GM12878 (cell line): ENCODE results near the gene PTBP3. TPM values are rescaled to one million over a fixed set of nuclear protein-coding genes. Genes with fewer than 3 reads are reported as not detected.

Experiments used
- ATAC-seq: fragments of 200-7000 bp; cut with Tn5 transposase; 3 replicates; pipeline ENCODE4 v1.9.1; 2020; ENCODE audit warnings: mild to moderate bottlenecking, moderate library complexity
- BruUV-seq: library from RNA; stranded (reverse); fragments of 400-500 nt; replicated peaks from 2 replicates; lab custom pipeline; 2021; lab: Mats Ljungman, UMichigan
- CTCF ChIA-PET: fragments of 300-600 bp; sonication (Branson Sonifier 250); formaldehyde crosslinking; extraction: SDS; loops from one replicate; lab custom pipeline; 2021; ENCODE audit warnings: inconsistent platforms; lab: Yijun Ruan, JAX
- POLR2A ChIA-PET: fragments of 350-600 bp; formaldehyde crosslinking; extraction: SDS; loops from one replicate; lab custom pipeline; 2021; ENCODE audit warnings: inconsistent platforms; lab: Charles Lee
- RAD21 ChIA-PET: fragments of 300-600 bp; sonication (Branson Sonifier 250); formaldehyde crosslinking; loops from one replicate; lab custom pipeline; 2023; ENCODE audit warnings: antibody characterized with exemption; ENCODE audit not compliant: unreplicated experiment; lab: Charles Lee
- SMC1A ChIA-PET: fragments of 300-600 bp; sonication (Branson Sonifier 250); formaldehyde crosslinking; loops from one replicate; lab custom pipeline; 2023; ENCODE audit not compliant: unreplicated experiment, uncharacterized antibody; lab: Charles Lee
- DNase-seq: peaks from one replicate; pipeline ENCODE4 v3.0.0-alpha.2; 2011; ENCODE audit warnings: low read depth, low spot score
- FAIRE-seq: peaks from 3 replicates; lab custom pipeline; 2011; peaks lifted over from hg19 to GRCh38; lab: Jason Lieb, UNC
- H2AFZ ChIP-seq: 2 replicates; pipeline ENCODE4 v1.6.0; 2011; ENCODE audit warnings: low read depth, low read length, control low read depth; ENCODE audit not compliant: control insufficient read depth
- H3K27ac ChIP-seq: 2 replicates; pipeline ENCODE4 v1.5.1; 2011; ENCODE audit warnings: control low read depth; ENCODE audit not compliant: control insufficient read depth, insufficient read depth
- H3K27me3 ChIP-seq, 2 experiments: replicated peaks in 1 of 2; 2 replicates each; pipeline versions ENCODE4 v1.6.0 to v1.6.1; 2011; ENCODE audit warnings: low read length in 1 of 2; ENCODE audit not compliant: control insufficient read depth in 2 of 2, insufficient read depth in 2 of 2
- H3K36me3 ChIP-seq, 2 experiments: 2 replicates each; pipeline ENCODE4 v1.5.1; 2011; ENCODE audit warnings: low read length in 1 of 2; ENCODE audit not compliant: control insufficient read depth in 2 of 2, insufficient read depth in 2 of 2
- H3K4me1 ChIP-seq: 2 replicates; pipeline ENCODE4 v1.6.1; 2011; ENCODE audit warnings: mild to moderate bottlenecking, low read length, moderate library complexity, mixed read lengths; ENCODE audit not compliant: control insufficient read depth, insufficient read depth
- H3K4me2 ChIP-seq: 2 replicates; pipeline ENCODE4 v1.6.0; 2011; ENCODE audit warnings: control low read depth; ENCODE audit not compliant: control insufficient read depth, insufficient read depth
- H3K4me3 ChIP-seq: fragments of 200-600 bp; sonication (generic); 2 replicates; pipeline ENCODE4 v1.5.1; 2016
- H3K79me2 ChIP-seq: 2 replicates; pipeline ENCODE4 v1.6.0; 2011; ENCODE audit warnings: low read length; ENCODE audit not compliant: control insufficient read depth, insufficient read depth
- H3K9ac ChIP-seq: 2 replicates; pipeline ENCODE4 v1.8.0; 2011; ENCODE audit warnings: low read length, control low read depth, mixed read lengths; ENCODE audit not compliant: control insufficient read depth, insufficient read depth
- H3K9me3 ChIP-seq: replicated peaks from 3 replicates; pipeline ENCODE4 v1.5.1; 2011; ENCODE audit warnings: mild to moderate bottlenecking, low read length; ENCODE audit not compliant: control insufficient read depth, insufficient read depth
- H4K20me1 ChIP-seq: 2 replicates; pipeline ENCODE4 v1.6.0; 2011; ENCODE audit not compliant: control insufficient read depth, insufficient read depth
- BACH1 ChIP-seq: fragments of 450-650 bp; IDR thresholded peaks from 2 replicates; pipeline ENCODE4 v1.6.1; 2017; ENCODE audit warnings: mild to moderate bottlenecking, borderline replicate concordance
- CBFB ChIP-seq: IDR thresholded peaks from 2 replicates; pipeline ENCODE4 v1.6.1; 2016; ENCODE audit warnings: antibody characterized with exemption, low read depth
- DPF2 ChIP-seq: fragments of 450-650 bp; IDR thresholded peaks from 2 replicates; pipeline ENCODE4 v1.6.1; 2017; ENCODE audit warnings: mild to moderate bottlenecking
- EED ChIP-seq: sonication (generic); IDR thresholded peaks from 2 replicates; pipeline ENCODE4 v1.6.1; 2016; ENCODE audit warnings: antibody characterized with exemption, low read depth
- JUND ChIP-seq: IDR thresholded peaks from 2 replicates; pipeline ENCODE4 v1.6.1; 2012; ENCODE audit warnings: low read depth, mild to moderate bottlenecking, low read length, improper control_type of control experiment, moderate library complexity
- NFYA ChIP-seq: IDR thresholded peaks from 2 replicates; pipeline ENCODE4 v1.6.1; 2011; ENCODE audit warnings: low read depth, mild to moderate bottlenecking, low read length, improper control_type of control experiment, borderline replicate concordance
- TCF3 ChIP-seq: IDR thresholded peaks from 2 replicates; pipeline ENCODE4 v1.6.1; 2012; ENCODE audit warnings: low read depth, mild to moderate bottlenecking, low read length, borderline replicate concordance; ENCODE audit not compliant: insufficient read depth
- WGBS: methylation state at CpG from one replicate; pipeline ENCODE4 v1.1.6; 2016; ENCODE audit warnings: low lambda C conversion rate; ENCODE audit not compliant: insufficient replicate concordance, insufficient coverage; ENCODE audit errors: missing lambda C conversion rate; 5-methylcytosine and 5-hydroxymethylcytosine counted together
- in situ Hi-C: fragments of 300-500 bp; cut with MboI; formaldehyde crosslinking; loops from 9 replicates; pipeline ENCODE4 v1.14.3; 2018; ENCODE audit warnings: mixed read lengths
- intact Hi-C: fragments of 100-400 bp; cut with micrococcal nuclease; formaldehyde crosslinking; loops from one replicate; pipeline ENCODE4 v1.14.2; 2022; ENCODE audit not compliant: unreplicated experiment
- polyA plus RNA-seq, 11 experiments: library from polyadenylated mRNA; depleted of rRNA in 4 of 11; unstranded in 6 of 11; stranded (reverse) in 5 of 11; fragments of >200 nt; fragmentation: Nextera tagmentation in 4 of 11; fragmentation: Illumina TruSeq in 1 of 11; extraction: Ambion mirVana in 4 of 11; extraction: Trizol in 1 of 11; gene quantifications; 1 replicate in 1 of 11; 2 replicates in 10 of 11; pipeline versions ENCODE4 v1.2.1 to v1.2.3, GENCODE V29; 2011 to 2016; ENCODE audit warnings: inconsistent platforms in 2 of 11, missing spikeins in 2 of 11, low read depth in 1 of 11
- total RNA-seq, 4 experiments: library from RNA; depleted of rRNA in 3 of 4; stranded (reverse); fragments of >200 nt in 3 of 4; fragmentation: Illumina TruSeq in 1 of 4; extraction: Trizol in 1 of 4; gene quantifications; 2 replicates each; pipeline versions ENCODE4 v1.2.1 to v1.2.3, GENCODE V29; 2013 to 2021
- TF ChIP-seq, protein P1 (sequence below): IDR thresholded peaks from 2 replicates; pipeline ENCODE4 v1.6.1; 2012; ENCODE audit warnings: low read length, inconsistent platforms

Gene PTBP3
- total and polyA plus RNA-seq, 10 of the 15 experiments (the other 5 are each of a cell fraction or from before 2014, with no cell fraction given), result 12.5 to 104 (median 52.7) TPM

DNA sequence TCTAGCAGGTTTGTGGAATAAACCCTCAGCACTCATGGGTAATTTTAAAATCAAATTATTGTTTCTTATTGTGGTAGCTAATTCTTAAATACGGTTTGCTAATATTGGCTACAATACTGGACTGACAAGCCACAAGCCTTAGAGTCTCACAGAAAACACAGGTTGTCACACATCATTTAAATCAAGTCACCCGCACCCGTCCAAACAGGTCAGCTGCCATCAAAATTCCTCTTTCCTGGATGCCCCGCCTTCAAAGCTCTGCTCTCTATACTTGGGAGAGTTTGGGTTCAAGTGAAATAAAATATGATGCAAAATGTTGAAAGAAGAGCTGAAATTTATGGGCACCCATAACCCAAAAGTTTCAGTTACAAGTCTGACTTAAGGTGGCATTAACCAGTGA is 146.0 kb downstream of the PTBP3 start:
- TF ChIP-seq JUND (no peak), BACH1 (no peak), DPF2 (no peak), NFYA (no peak), EED (no peak), CBFB (no peak), TCF3 (no peak)
- TF ChIP-seq, protein P1, sequence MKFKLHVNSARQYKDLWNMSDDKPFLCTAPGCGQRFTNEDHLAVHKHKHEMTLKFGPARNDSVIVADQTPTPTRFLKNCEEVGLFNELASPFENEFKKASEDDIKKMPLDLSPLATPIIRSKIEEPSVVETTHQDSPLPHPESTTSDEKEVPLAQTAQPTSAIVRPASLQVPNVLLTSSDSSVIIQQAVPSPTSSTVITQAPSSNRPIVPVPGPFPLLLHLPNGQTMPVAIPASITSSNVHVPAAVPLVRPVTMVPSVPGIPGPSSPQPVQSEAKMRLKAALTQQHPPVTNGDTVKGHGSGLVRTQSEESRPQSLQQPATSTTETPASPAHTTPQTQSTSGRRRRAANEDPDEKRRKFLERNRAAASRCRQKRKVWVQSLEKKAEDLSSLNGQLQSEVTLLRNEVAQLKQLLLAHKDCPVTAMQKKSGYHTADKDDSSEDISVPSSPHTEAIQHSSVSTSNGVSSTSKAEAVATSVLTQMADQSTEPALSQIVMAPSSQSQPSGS, result no peak
- intact Hi-C loops, result no loop called here
- FAIRE-seq (no peak), DNase-seq (no peak), ATAC-seq (no peak)
- Histone ChIP-seq H3K36me3 (no peaks in the 10 kb centered on the region), H3K4me1 (no peaks in the 10 kb centered on the region), H3K27me3 (no peaks in the 10 kb centered on the region), H3K79me2 (no peaks in the 10 kb centered on the region), H3K27ac (no peak overlapping the region), H3K4me3 (no peak overlapping the region), H3K9me3 (no peaks in the 10 kb centered on the region; the same call in 2 of the 3 replicates), H3K4me2 (no peak overlapping the region), H2AFZ (no peak overlapping the region), H4K20me1 (no peaks in the 10 kb centered on the region), H3K9ac (no peak overlapping the region)
- RAD21 ChIA-PET, result interaction anchor here (0.9 to 1.3 kb wide), 2 partner anchors 9 to 56 kb away, joined by 3 read pairs; no protein-coding TSS in a partner anchor
- WGBS, result 60% methylated on average over 4 of the region's 4 CpGs
- BruUV-seq, result no TSS peak
- CTCF ChIA-PET, result interaction anchor here (0.5 to 1.2 kb wide), 4 partner anchors 13 to 313 kb away, joined by 3 to 4 read pairs (median 3); no protein-coding TSS in a partner anchor
- SMC1A ChIA-PET, result interaction anchor here (1.0 to 1.9 kb wide), 4 partner anchors 11 to 31 kb away, joined by 3 to 7 read pairs (median 5); no protein-coding TSS in a partner anchor
- POLR2A ChIA-PET, result no interaction called here
- in situ Hi-C loops, result no loop called here
